Motor neuron (in vitro differentiated cells): Measurements from ENCODE around the gene ZFAND6. TPM values are rescaled to one million over a fixed set of nuclear protein-coding genes. Genes with fewer than 3 reads are reported as not detected.

Experiments
- ATAC-seq, 8 experiments: fragments of 200-7000 bp; cut with Tn5 transposase; replicated peaks in 6 of 8; 2 replicates each; pipeline ENCODE4 v1.8.0; 2021; ENCODE audit warnings: mild to moderate bottlenecking in 8 of 8, moderate library complexity in 8 of 8
- H3K27ac ChIP-seq, 2 donors: fragments of 250-450 bp; sonication (Bioruptor Pico); 2 replicates each; pipeline ENCODE4 v1.9.0; 2021; ENCODE audit warnings: antibody characterized with exemption in 2 of 2, mild to moderate bottlenecking in 2 of 2, moderate library complexity in 1 of 2
- H3K4me1 ChIP-seq, 2 donors: fragments of 250-450 bp; sonication (Bioruptor Pico); replicated peaks in 1 of 2; 2 replicates each; pipeline ENCODE4 v1.6.1; 2021; ENCODE audit warnings: antibody characterized with exemption in 2 of 2, mild to moderate bottlenecking in 2 of 2, moderate library complexity in 1 of 2
- H3K4me3 ChIP-seq, 5 donors: fragments of 250-450 bp; sonication (Bioruptor Pico); 2 replicates each; pipeline ENCODE4 v1.9.0; 2021; ENCODE audit warnings: antibody characterized with exemption in 5 of 5, mild to moderate bottlenecking in 5 of 5, moderate library complexity in 4 of 5
- WGBS, 10 experiments: fragments of 450-650 bp; shearing (Covaris generic); methylation state at CpG; one replicate each; pipeline ENCODE4 v1.0.0; 2022; 5-methylcytosine and 5-hydroxymethylcytosine counted together
- in situ Hi-C, 9 experiments: fragments of 400-800 bp; cut with MboI; loops; one replicate each; pipeline ENCODE4 v1.15.0; 2021; ENCODE audit warnings: low sequenced_read_pairs in 9 of 9, low pct_unique_long_range_greater_than_20kb in 2 of 9; ENCODE audit not compliant: unreplicated experiment in 9 of 9
- total RNA-seq, 8 experiments: library from RNA; unstranded; fragments of 300-600 nt; gene quantifications; 2 replicates each; pipeline versions ENCODE4 v1.2.3 to v1.2.4, GENCODE V29; 2022

Gene ZFAND6
- total RNA-seq, 8 experiments from 2014 or later, result 92.4 to 235 (median 127) TPM

- WGBS, 10 experiments, result 50 to 89% (median 82%) methylated on average over 1 to 3 of the region's 4 CpGs; no CpG with 5 or more reads in 6 of the 10 experiments
- H3K27ac ChIP-seq, result no peak overlapping the region
- no peak for ATAC-seq
- no peak overlapping the region for H3K4me3 ChIP-seq
- no peaks in the 10 kb centered on the region for H3K4me1 ChIP-seq
- in situ Hi-C loops, result no loop called here
Observed at GRCh38 chr15:80171787-80172186, 112.3 kb downstream of the ZFAND6 start.

GRCh38 chr15:80172401-80172800 lies 112.9 kb downstream of the ZFAND6 start:
- no peak overlapping the region for H3K4me3 ChIP-seq
- H3K4me1 ChIP-seq, result no peaks in the 10 kb centered on the region
- in situ Hi-C loops, result no loop called here
- H3K27ac ChIP-seq, result no peak overlapping the region
- ATAC-seq, result no peak
- 83 to 100% (median 89%) methylated on average over 1 to 5 of the region's 8 CpGs; no CpG with 5 or more reads in 4 of the 10 experiments for WGBS, 10 experiments

- H3K27ac ChIP-seq, result no peak overlapping the region
- WGBS, 10 experiments, result 72 to 100% (median 95%) methylated on average over 1 to 8 of the region's 10 CpGs; no CpG with 5 or more reads in 2 of the 10 experiments
- ATAC-seq, result peak; percentile 42 to 93 (median 52)
- in situ Hi-C loops, result no loop called here
- H3K4me3 ChIP-seq, result no peak overlapping the region
- no peaks in the 10 kb centered on the region for H3K4me1 ChIP-seq
Observed at GRCh38 chr15:80173022-80173759, 113.7 kb downstream of the ZFAND6 start.

GRCh38 chr15:80174017-80174746 lies 114.7 kb downstream of the ZFAND6 start:
- in situ Hi-C loops, result no loop called here
- ATAC-seq, result peak in 1 of 8 experiments; percentile 26
- Histone ChIP-seq H3K27ac (no peak overlapping the region), H3K4me1 (no peaks in the 10 kb centered on the region), H3K4me3 (no peak overlapping the region)
- 28 to 100% (median 78%) methylated on average over 1 to 9 of the region's 11 CpGs for WGBS, 10 experiments

- no peak overlapping the region for H3K4me3 ChIP-seq
- no peaks in the 10 kb centered on the region for H3K4me1 ChIP-seq
- 85 to 100% (median 90%) methylated on average over 1 to 6 of the region's 9 CpGs; no CpG with 5 or more reads in 6 of the 10 experiments for WGBS, 10 experiments
- ATAC-seq, result no peak
- H3K27ac ChIP-seq, result no peak overlapping the region
- in situ Hi-C loops, result no loop called here
Observed at GRCh38 chr15:80175436-80175835, 116.0 kb downstream of the ZFAND6 start.

GRCh38 chr15:80176443-80176842 lies 117.0 kb downstream of the ZFAND6 start:
- in situ Hi-C loops, result no loop called here

GRCh38 chr15:80177156-80177555 lies 117.7 kb downstream of the ZFAND6 start:
- WGBS, 10 experiments, result 56 to 100% (median 100%) methylated on average over 1 to 2 of the region's 2 CpGs; no CpG with 5 or more reads in 1 of the 10 experiments
- in situ Hi-C loops, result no loop called here
- peak in 2 of 8 experiments; percentile 20 to 26 for ATAC-seq

More at GRCh38 chr15:80176443-80176842, 117.0 kb downstream of the ZFAND6 start:
- no peak overlapping the region for H3K4me3 ChIP-seq
- no peaks in the 10 kb centered on the region for H3K4me1 ChIP-seq
- WGBS, 10 experiments, result 54 to 100% (median 72%) methylated on average over 1 to 4 of the region's 6 CpGs; no CpG with 5 or more reads in 3 of the 10 experiments
- no peak overlapping the region for H3K27ac ChIP-seq
- no peak for ATAC-seq

GRCh38 chr15:80179025-80179759 lies 119.7 kb downstream of the ZFAND6 start:
- in situ Hi-C loops, result no loop called here
- peak in 6 of 8 experiments; percentile 23 to 91 (median 72) for ATAC-seq

More at GRCh38 chr15:80177156-80177555, 117.7 kb downstream of the ZFAND6 start:
- no peak overlapping the region for H3K27ac ChIP-seq
- no peak overlapping the region for H3K4me3 ChIP-seq
- H3K4me1 ChIP-seq, result no peaks in the 10 kb centered on the region

GRCh38 chr15:80179935-80180334 lies 120.5 kb downstream of the ZFAND6 start:
- 92% methylated on average over 4 of the region's 16 CpGs; no CpG with 5 or more reads in 9 of the 10 experiments for WGBS, 10 experiments
- Histone ChIP-seq H3K4me1 (no peaks in the 10 kb centered on the region), H3K4me3 (no peak overlapping the region), H3K27ac (no peak overlapping the region)
- in situ Hi-C loops, result no loop called here
- no peak for ATAC-seq

More at GRCh38 chr15:80179025-80179759, 119.7 kb downstream of the ZFAND6 start:
- Histone ChIP-seq H3K4me3 (no peak overlapping the region), H3K27ac (no peak overlapping the region), H3K4me1 (no peaks in the 10 kb centered on the region)
- WGBS, 10 experiments, result 0 to 100% (median 87%) methylated on average over 1 to 13 of the region's 17 CpGs; no CpG with 5 or more reads in 1 of the 10 experiments

GRCh38 chr15:80180468-80180867 lies 121.0 kb downstream of the ZFAND6 start:
- 55 to 92% (median 80%) methylated on average over 1 to 3 of the region's 7 CpGs; no CpG with 5 or more reads in 5 of the 10 experiments for WGBS, 10 experiments
- no peak overlapping the region for H3K4me3 ChIP-seq
- in situ Hi-C loops, result no loop called here
- no peak overlapping the region for H3K27ac ChIP-seq
- H3K4me1 ChIP-seq, result no peaks in the 10 kb centered on the region
- no peak for ATAC-seq

- WGBS, 10 experiments, result 75 to 100% (median 93%) methylated on average over 2 to 7 of the region's 10 CpGs; no CpG with 5 or more reads in 6 of the 10 experiments
- in situ Hi-C loops, result no loop called here
- ATAC-seq, result no peak
- no peak overlapping the region for H3K27ac ChIP-seq
- no peak overlapping the region for H3K4me3 ChIP-seq
- no peaks in the 10 kb centered on the region for H3K4me1 ChIP-seq
Observed at GRCh38 chr15:80180986-80181385, 121.5 kb downstream of the ZFAND6 start.

- H3K4me1 ChIP-seq, result no peaks in the 10 kb centered on the region
- ATAC-seq, result peak in 3 of 8 experiments; percentile 26 to 61 (median 29)
- 0 to 100% (median 90%) methylated on average over 1 to 5 of the region's 5 CpGs for WGBS, 10 experiments
- in situ Hi-C loops, result no loop called here
- no peak overlapping the region for H3K27ac ChIP-seq
- no peak overlapping the region for H3K4me3 ChIP-seq
Observed at GRCh38 chr15:80182611-80183261, 123.3 kb downstream of the ZFAND6 start.
